Lower leg skin (tissue), 4 donors: ENCODE results near the gene RAB3D. TPM values are rescaled to one million over a fixed set of nuclear protein-coding genes. Genes with fewer than 3 reads are reported as not detected.

Source experiments
- DNase-seq, 2 donors: peaks; one replicate each; pipeline ENCODE4 v3.0.0-alpha.2; 2019; ENCODE audit warnings: low spot score in 2 of 2
- H3K4me3 ChIP-seq: fragments of 200-600 bp; sonication (generic); 2 replicates; pipeline ENCODE4 v1.5.1; 2017; ENCODE audit warnings: mild to moderate bottlenecking, low read depth; ENCODE audit not compliant: poor library complexity, severe bottlenecking
- CTCF ChIP-seq, 3 donors: fragments of 450-650 bp; IDR thresholded peaks; one replicate each; pipeline ENCODE4 v1.5.1; 2016; ENCODE audit warnings: antibody characterized with exemption in 3 of 3, mild to moderate bottlenecking in 3 of 3, moderate library complexity in 2 of 3
- POLR2A ChIP-seq, 2 donors: fragments of 450-650 bp; IDR thresholded peaks; one replicate each; pipeline ENCODE4 v1.6.1; 2016 to 2017; ENCODE audit warnings: antibody characterized with exemption in 2 of 2, mild to moderate bottlenecking in 1 of 2, moderate library complexity in 1 of 2
- WGBS, 2 donors: methylation state at CpG; one replicate each; pipeline ENCODE4 v1.1.5; 2018; 5-methylcytosine and 5-hydroxymethylcytosine counted together
- intact Hi-C: fragments of 100-400 bp; cut with DNase I; formaldehyde crosslinking; loops from one replicate; pipeline ENCODE4 v1.15.0; 2023; ENCODE audit warnings: low total_unique reads
- total RNA-seq, 4 donors: library from RNA; depleted of rRNA; stranded (reverse); fragments of >200 nt; gene quantifications; one replicate each; pipeline ENCODE4 v1.1.0, GENCODE V29; 2016

Gene RAB3D
- total RNA-seq, 4 donors from 2014 or later: 88.6 to 107 (median 98.0) TPM

- no peak overlapping the region for H3K4me3 ChIP-seq
- intact Hi-C loops: no loop called here
- peak in 1 of 2 donors; percentile 44 for DNase-seq
- TF ChIP-seq CTCF (IDR thresholded peaks at IDR 0.05) (no peak), POLR2A (IDR thresholded peaks at IDR 0.05) (no peak)
Measured at GRCh38 chr19:11377237-11377636, 37.8 kb upstream of the RAB3D start.

GRCh38 chr19:11375143-11375948 lies 35.9 kb upstream of the RAB3D start:
- DNase-seq: peak; percentile 48 to 91
- TF ChIP-seq POLR2A (IDR thresholded peaks at IDR 0.05) (no peak), CTCF (IDR thresholded peaks at IDR 0.05) (no peak)
- peak overlapping the region; percentile 19 for H3K4me3 ChIP-seq
- intact Hi-C loops: no loop called here
- WGBS, 2 donors: 11 to 14% methylated on average over 25 to 27 of the region's 27 CpGs

- 0 to 1% methylated on average over 41 to 44 of the region's 44 CpGs for WGBS, 2 donors
- intact Hi-C loops: no loop called here
- TF ChIP-seq POLR2A (IDR thresholded peaks at IDR 0.05) (no peak), CTCF (IDR thresholded peaks at IDR 0.05) (no peak)
- peak within 1 kb of the TSS; percentile 54 for H3K4me3 ChIP-seq
- DNase-seq: peak; percentile 99 to 100
Measured at GRCh38 chr19:11374433-11375142, 35.1 kb upstream of the RAB3D start, which contains the start of gene SWSAP1. Gene SWSAP1, plus strand, starts transcription at chr19:11374666. Its CDS starts 15 bp downstream, at chr19:11374681.

- DNase-seq: no peak
Measured at GRCh38 chr19:11373885-11374432, 34.5 kb upstream of the RAB3D start.

More at GRCh38 chr19:11373885-11374432, 34.5 kb upstream of the RAB3D start:
- no peak for TF ChIP-seq CTCF (IDR thresholded peaks at IDR 0.05)
- TF ChIP-seq POLR2A (IDR thresholded peaks at IDR 0.05): no peak
- intact Hi-C loops: no loop called here
- WGBS, 2 donors: 50 to 56% methylated on average over 11 of the region's 11 CpGs
- H3K4me3 ChIP-seq: no peak overlapping the region
